ENCODE results near the gene SLC1A2. TPM values are rescaled to one million over a fixed set of nuclear protein-coding genes. Genes with fewer than 3 reads are reported as not detected.
"Not testable (repeated sequence)": the region's sequence is repeated elsewhere in the genome, so short reads cannot be mapped to it uniquely, and the experiment has no call there.

The SLC1A2 gene
- total RNA-seq, 1 donor from 2014 or later, result 0.58 TPM

- DNase-seq (ENCODE audit: low spot score), result not testable (repeated sequence)
Observed at GRCh38 chr11:35226756-35227155, 192.6 kb downstream of the SLC1A2 start.

- no peak for DNase-seq (ENCODE audit: low spot score)
Observed at GRCh38 chr11:35225946-35226520, 193.3 kb downstream of the SLC1A2 start.

GRCh38 chr11:35223991-35224390 is 195.4 kb downstream of the SLC1A2 start:
- DNase-seq (ENCODE audit: low spot score), result no peak

GRCh38 chr11:35223371-35223796 is 196.0 kb downstream of the SLC1A2 start:
- DNase-seq (ENCODE audit: low spot score), result no peak

- no peak for DNase-seq (ENCODE audit: low spot score)
Observed at GRCh38 chr11:35218956-35219355, 200.4 kb downstream of the SLC1A2 start.

- DNase-seq (ENCODE audit: low spot score), result no peak
Observed at GRCh38 chr11:35216962-35217678, 202.2 kb downstream of the SLC1A2 start.

GRCh38 chr11:35215945-35216344 is 203.4 kb downstream of the SLC1A2 start:
- no peak for DNase-seq (ENCODE audit: low spot score)

GRCh38 chr11:35214792-35215193 is 204.6 kb downstream of the SLC1A2 start:
- no peak for DNase-seq (ENCODE audit: low spot score)

GRCh38 chr11:35214226-35214770 is 205.1 kb downstream of the SLC1A2 start:
- no peak for DNase-seq (ENCODE audit: low spot score)

GRCh38 chr11:35211952-35212351 is 207.4 kb downstream of the SLC1A2 start:
- DNase-seq (ENCODE audit: low spot score), result no peak

- DNase-seq (ENCODE audit: low spot score), result no peak
Observed at GRCh38 chr11:35210876-35211546, 208.3 kb downstream of the SLC1A2 start.

GRCh38 chr11:35208795-35209194 is 210.6 kb downstream of the SLC1A2 start:
- DNase-seq (ENCODE audit: low spot score), result no peak

- DNase-seq (ENCODE audit: low spot score), result no peak
Observed at GRCh38 chr11:35207471-35208403, 211.6 kb downstream of the SLC1A2 start.

GRCh38 chr11:35206616-35207015 is 212.7 kb downstream of the SLC1A2 start:
- no peak for DNase-seq (ENCODE audit: low spot score)

GRCh38 chr11:35204614-35205013 is 214.7 kb downstream of the SLC1A2 start:
- DNase-seq (ENCODE audit: low spot score), result no peak

Other genes with a start within 250 kb of the SLC1A2 start
- 7.6 TPM for gene PAMR1, start 106.1 kb upstream of the SLC1A2 start, total RNA-seq
- gene FJX1, start 198.9 kb upstream of the SLC1A2 start, total RNA-seq, result 1.9 TPM
- gene TRIM44, start 243.2 kb upstream of the SLC1A2 start, total RNA-seq, result 69.8 TPM